ENCODE results near the gene HOOK1. TPM values are rescaled to one million over a fixed set of nuclear protein-coding genes. Genes with fewer than 3 reads are reported as not detected.
A peak's percentile ranks its signal among the peaks of the same experiment; 100 is the strongest.

Gene HOOK1
- total and polyA plus RNA-seq, 2 of the 13 experiments (the other 11 are each of a cell fraction or from before 2014, with no cell fraction given): 11.3 to 24.2 TPM

- TF ChIP-seq MTF1 (CRISPR knock-in tag; IDR thresholded peaks at IDR 0.05) (no peak), ZNF337 (CRISPR knock-in tag; IDR thresholded peaks at IDR 0.05; ENCODE audit: borderline replicate concordance, low read depth) (no peak), CEBPB (IDR thresholded peaks at IDR 0.05; ENCODE audit: borderline replicate concordance, low read depth, low read length) (0 out of 2 replicates have a peak, but pooled peaks have one; percentile 27)
- Histone ChIP-seq H2AFZ (ENCODE audit: low read length) (no peak overlapping the region), H3K4me2 (ENCODE audit: low read depth, low read length) (no peak overlapping the region), H3K9ac (ENCODE audit: insufficient read depth, low read depth, low read length) (no peak overlapping the region), H3K36me3 (replicated peaks in 1 of 2; ENCODE audit: control insufficient read depth in 1 of 2, insufficient read depth in 2 of 2, low read length in 2 of 2) (no peaks in the 10 kb centered on the region; a peak in 1 of 5 replicates), H3K27me3 (ENCODE audit: control insufficient read depth in 1 of 2, insufficient read depth in 2 of 2, low read length in 2 of 2) (no peaks in the 10 kb centered on the region), H3K79me2 (ENCODE audit: insufficient read depth, low read length) (no peaks in the 10 kb centered on the region), H3K4me1 (ENCODE audit: insufficient read depth, low read length) (no peaks in the 10 kb centered on the region), H3K27ac (ENCODE audit: extremely low read length, insufficient read depth, low read length) (no peak overlapping the region), H4K20me1 (ENCODE audit: insufficient read depth, low read length) (no peaks in the 10 kb centered on the region), H3K4me3 (replicated peaks in 1 of 3; ENCODE audit: insufficient read depth in 1 of 3, low read depth in 2 of 3, low read length in 3 of 3) (no peak overlapping the region), H3K9me3 (ENCODE audit: low read length) (no peaks in the 10 kb centered on the region)
- in situ Hi-C loops (cut with HindIII; ENCODE audit: extremely low pct_ligation_motif_present, low pct_unique_long_range_greater_than_20kb): no loop called here
- WGBS (ENCODE audit: low lambda C conversion rate): 78% methylated on average over 3 of the region's 3 CpGs
- intact Hi-C loops (cut with micrococcal nuclease; ENCODE audit: unreplicated experiment): no loop called here
- FAIRE-seq (no peak), ATAC-seq (no peak), DNase-seq (ENCODE audit: low spot score) (no peak)
- no TSS peak for BruUV-seq (replicated peaks)
- POLR2A ChIA-PET: no interaction called here
- CTCF ChIA-PET (ENCODE audit: low intra/inter-chr PET ratio, low total read pairs): interaction anchor here (2.1 kb wide), 1 partner anchor 49 kb away, joined by 7 read pairs; no protein-coding TSS in a partner anchor
These were observed 84.2 kb downstream of the HOOK1 start for GRCh38 chr1:59898927-59899326.

- ATAC-seq (peak; percentile 71), DNase-seq (ENCODE audit: low spot score) (no peak), FAIRE-seq (no peak)
- no peaks in the 10 kb centered on the region; a peak in 1 of 5 replicates for H3K36me3 ChIP-seq (replicated peaks in 1 of 2; ENCODE audit: control insufficient read depth in 1 of 2, insufficient read depth in 2 of 2, low read length in 2 of 2)
- no peaks in the 10 kb centered on the region for H3K27me3 ChIP-seq (ENCODE audit: control insufficient read depth in 1 of 2, insufficient read depth in 2 of 2, low read length in 2 of 2)
- H3K4me1 ChIP-seq (ENCODE audit: insufficient read depth, low read length): no peaks in the 10 kb centered on the region
- H3K27ac ChIP-seq (ENCODE audit: extremely low read length, insufficient read depth, low read length): no peak overlapping the region
- H4K20me1 ChIP-seq (ENCODE audit: insufficient read depth, low read length): no peaks in the 10 kb centered on the region
- no peak overlapping the region for H3K9ac ChIP-seq (ENCODE audit: insufficient read depth, low read depth, low read length)
- no peaks in the 10 kb centered on the region for H3K79me2 ChIP-seq (ENCODE audit: insufficient read depth, low read length)
- POLR2A ChIA-PET: no interaction called here
- intact Hi-C loops (cut with micrococcal nuclease; ENCODE audit: unreplicated experiment): no loop called here
- no peak overlapping the region for H3K4me3 ChIP-seq (replicated peaks in 1 of 3; ENCODE audit: insufficient read depth in 1 of 3, low read depth in 2 of 3, low read length in 3 of 3)
- 86% methylated on average over 2 of the region's 2 CpGs for WGBS (ENCODE audit: low lambda C conversion rate)
- H2AFZ ChIP-seq (ENCODE audit: low read length): no peak overlapping the region
- no peak overlapping the region for H3K4me2 ChIP-seq (ENCODE audit: low read depth, low read length)
- in situ Hi-C loops (cut with HindIII; ENCODE audit: extremely low pct_ligation_motif_present, low pct_unique_long_range_greater_than_20kb): loop anchor here (5.0 kb wide), 1 partner anchor 47 kb away; no protein-coding TSS in a partner anchor
- CTCF ChIA-PET (ENCODE audit: low intra/inter-chr PET ratio, low total read pairs): interaction anchor here (2.1 kb wide), 1 partner anchor 47 kb away, joined by 7 read pairs; no protein-coding TSS in a partner anchor
- no TSS peak for BruUV-seq (replicated peaks)
- H3K9me3 ChIP-seq (ENCODE audit: low read length): no peaks in the 10 kb centered on the region
- TF ChIP-seq AKNA (CRISPR knock-in tag; IDR thresholded peaks at IDR 0.05; ENCODE audit: borderline replicate concordance) (no peak), SNAI1 (CRISPR knock-in tag; IDR thresholded peaks at IDR 0.05; ENCODE audit: borderline replicate concordance) (no peak), SETDB1 (CRISPR knock-in tag; IDR thresholded peaks at IDR 0.05; ENCODE audit: borderline replicate concordance) (no peak), ELF3 (CRISPR knock-in tag; IDR thresholded peaks at IDR 0.05) (no peak), JUN (CRISPR knock-in tag; IDR thresholded peaks at IDR 0.05) (no peak), ZXDC (CRISPR knock-in tag; IDR thresholded peaks at IDR 0.05) (no peak), ZNF724P (CRISPR knock-in tag; IDR thresholded peaks at IDR 0.05; ENCODE audit: borderline replicate concordance) (no peak), CEBPB (IDR thresholded peaks at IDR 0.05; ENCODE audit: borderline replicate concordance, low read depth, low read length) (no peak), ZNF230 (CRISPR knock-in tag; IDR thresholded peaks at IDR 0.05) (no peak)
These were observed 85.9 kb downstream of the HOOK1 start for GRCh38 chr1:59900640-59901039.

Measured in HepG2 (cell line).